ENCODE measurements around the gene GSN. TPM values are rescaled to one million over a fixed set of nuclear protein-coding genes. Genes with fewer than 3 reads are reported as not detected.

Gene GSN
- total RNA-seq, 1 donor from 2014 or later, result 291 TPM

GRCh38 chr9:121372239-121373010 is 104.5 kb downstream of the GSN start:
- H3K27ac Mint-ChIP-seq (ENCODE audit: unreplicated experiment), result peak overlapping the region; percentile 46
- H3K4me3 Mint-ChIP-seq (ENCODE audit: unreplicated experiment), result no peak overlapping the region

GRCh38 chr9:121373011-121373729 is 105.2 kb downstream of the GSN start:
- Mint-ChIP-seq H3K27ac (ENCODE audit: unreplicated experiment) (peak overlapping the region; percentile 3), H3K36me3 (ENCODE audit: low read depth) (no peaks in the 10 kb centered on the region), H3K9me3 (ENCODE audit: low read depth) (peaks cover 4% of the 10 kb centered on the region), H3K27me3 (ENCODE audit: low read depth) (no peaks in the 10 kb centered on the region), H3K4me1 (ENCODE audit: low read depth) (peaks cover 39% of the 10 kb centered on the region), H3K4me3 (ENCODE audit: unreplicated experiment) (no peak overlapping the region)
- no peak for DNase-seq (ENCODE audit: low spot score)
- TF ChIP-seq CTCF (IDR thresholded peaks at IDR 0.05), result no peak

More at GRCh38 chr9:121372239-121373010, 104.5 kb downstream of the GSN start:
- DNase-seq (ENCODE audit: low spot score), result no peak
- no peaks in the 10 kb centered on the region for H3K36me3 Mint-ChIP-seq (ENCODE audit: low read depth)
- no peak for TF ChIP-seq CTCF (IDR thresholded peaks at IDR 0.05)
- no peaks in the 10 kb centered on the region for H3K9me3 Mint-ChIP-seq (ENCODE audit: low read depth)
- H3K27me3 Mint-ChIP-seq (ENCODE audit: low read depth), result no peaks in the 10 kb centered on the region
- H3K4me1 Mint-ChIP-seq (ENCODE audit: low read depth), result peaks cover 47% of the 10 kb centered on the region

GRCh38 chr9:121376214-121376830 is 108.4 kb downstream of the GSN start:
- no peak for DNase-seq (ENCODE audit: low spot score)
- TF ChIP-seq CTCF (IDR thresholded peaks at IDR 0.05), result peak; percentile 89
- peaks cover 24% of the 10 kb centered on the region for H3K4me1 Mint-ChIP-seq (ENCODE audit: low read depth)
- no peak overlapping the region for H3K4me3 Mint-ChIP-seq (ENCODE audit: unreplicated experiment)
- no peaks in the 10 kb centered on the region for H3K27me3 Mint-ChIP-seq (ENCODE audit: low read depth)
- H3K27ac Mint-ChIP-seq (ENCODE audit: unreplicated experiment), result no peak overlapping the region
- no peaks in the 10 kb centered on the region for H3K36me3 Mint-ChIP-seq (ENCODE audit: low read depth)
- peaks cover 5% of the 10 kb centered on the region for H3K9me3 Mint-ChIP-seq (ENCODE audit: low read depth)

GRCh38 chr9:121380846-121381245 is 112.9 kb downstream of the GSN start:
- Mint-ChIP-seq H3K4me1 (ENCODE audit: low read depth) (peaks cover 5% of the 10 kb centered on the region), H3K9me3 (ENCODE audit: low read depth) (peaks cover 5% of the 10 kb centered on the region), H3K27me3 (ENCODE audit: low read depth) (no peaks in the 10 kb centered on the region), H3K27ac (ENCODE audit: unreplicated experiment) (no peak overlapping the region), H3K36me3 (ENCODE audit: low read depth) (no peaks in the 10 kb centered on the region), H3K4me3 (ENCODE audit: unreplicated experiment) (no peak overlapping the region)
- no peak for DNase-seq (ENCODE audit: low spot score)
- TF ChIP-seq CTCF (IDR thresholded peaks at IDR 0.05), result no peak

Other genes with a start within 250 kb of the GSN start
- 3.0 to 5.1 TPM (median 3.0 TPM) in 3 replicates for gene C5, start 217.9 kb upstream of the GSN start, total RNA-seq
- 4.9 to 9.4 TPM (median 4.9 TPM) in 3 replicates for gene CNTRL, start 193.2 kb upstream of the GSN start, total RNA-seq
- 58.6 to 68.0 TPM (median 64.3 TPM) in 3 replicates for gene RAB14, start 66.3 kb upstream of the GSN start, total RNA-seq
- gene STOM, start 102.1 kb downstream of the GSN start, total RNA-seq, result 46.5 to 83.6 TPM (median 82.2 TPM) in 3 replicates
- gene GGTA1, start 231.7 kb downstream of the GSN start, total RNA-seq, result 0.46 to 3.2 TPM (median 2.5 TPM) in 3 replicates

Measured in chondrocyte (in vitro differentiated cells).